LHCN-M2 (cell line): ENCODE measurements around the gene POC1A. TPM values are rescaled to one million over a fixed set of nuclear protein-coding genes. Genes with fewer than 3 reads are reported as not detected.

Source experiments
- DNase-seq: peaks from one replicate; pipeline ENCODE4 v3.0.0-alpha.2; 2012; ENCODE audit warnings: low read depth
- polyA plus RNA-seq: library from polyadenylated mRNA; unstranded; fragments of >200 nt; gene quantifications from one replicate; pipeline ENCODE4 v1.2.1, GENCODE V29; 2012; ENCODE audit warnings: missing spikeins
- total RNA-seq: library from RNA; depleted of rRNA; stranded (reverse); fragments of >200 nt; gene quantifications from 2 replicates; pipeline ENCODE4 v1.2.3, GENCODE V29; 2014; rRNA removed

Gene POC1A
- 18.9 and 19.1 TPM in 2 replicates for total RNA-seq
- polyA plus RNA-seq = 21.2 TPM

DNA sequence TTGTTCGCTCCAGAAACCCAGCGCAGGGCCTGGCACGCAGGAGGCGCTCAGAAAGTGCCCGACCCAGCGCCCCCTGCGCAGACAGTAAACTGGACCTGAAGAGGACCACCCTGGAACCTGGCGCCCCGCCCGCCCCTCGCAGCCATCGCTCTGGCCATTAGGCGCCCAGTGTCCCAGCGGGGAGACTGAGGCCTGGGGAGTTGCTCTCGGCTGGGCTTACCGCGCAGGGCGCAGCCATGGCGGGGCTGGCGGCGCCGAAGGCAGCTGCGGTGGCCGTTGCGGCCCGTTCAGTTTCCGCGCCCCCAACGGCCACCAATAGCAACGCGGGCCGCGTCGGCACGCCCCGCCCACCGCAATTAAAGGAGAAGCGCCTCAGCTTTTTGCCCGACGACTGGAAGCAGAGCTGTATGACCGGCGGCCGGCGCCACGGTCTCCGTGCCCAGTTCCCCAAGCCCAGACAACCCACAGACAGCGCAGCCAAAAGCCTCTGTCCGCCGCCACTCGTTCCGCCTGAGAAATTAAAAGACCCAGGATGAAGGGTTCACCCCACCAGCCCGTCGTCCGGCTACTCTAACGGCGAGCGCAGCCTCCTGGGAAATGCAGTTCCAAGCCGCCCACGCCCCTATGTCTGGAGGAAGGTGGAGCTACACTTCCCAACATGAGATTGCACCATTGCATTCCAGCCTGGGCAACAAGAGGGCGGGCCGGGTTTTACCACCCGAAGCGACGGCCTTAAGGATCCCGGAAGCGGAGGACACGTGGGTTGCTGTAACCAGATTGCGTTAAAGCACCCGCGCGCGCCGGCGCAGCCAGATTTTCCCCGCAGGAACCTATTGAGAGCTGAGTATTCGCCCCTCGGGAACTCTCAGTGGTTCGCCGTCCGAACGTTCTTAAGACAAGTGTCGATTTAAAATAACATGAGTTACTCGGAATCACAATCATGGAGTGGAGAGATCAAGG is at the start of gene POC1A:
POC1A (minus strand) TSS at position 289 of the 960 bp plus-strand sequence; CDS start at position 238, 51 bp downstream.
- DNase-seq = peak; percentile 97

DNA sequence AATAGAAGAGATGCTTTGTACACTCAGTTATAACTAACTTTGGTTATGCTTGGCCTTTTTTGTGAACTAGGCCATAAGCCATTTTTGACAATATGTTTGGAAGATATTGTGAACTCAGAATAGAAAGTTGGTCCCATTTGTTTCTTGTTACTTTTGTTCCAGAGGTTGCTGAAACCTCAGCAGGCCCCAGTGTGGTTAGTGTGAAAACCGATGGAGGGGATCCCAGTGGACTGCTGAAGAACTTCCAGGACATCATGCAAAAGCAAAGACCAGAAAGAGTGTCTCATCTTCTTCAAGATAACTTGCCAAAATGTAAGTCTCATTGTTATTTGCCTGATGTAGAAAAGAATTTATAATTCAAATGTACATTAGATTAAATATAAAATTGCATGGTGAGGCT is 49.5 kb upstream of the POC1A start:
- no peak for DNase-seq

DNA sequence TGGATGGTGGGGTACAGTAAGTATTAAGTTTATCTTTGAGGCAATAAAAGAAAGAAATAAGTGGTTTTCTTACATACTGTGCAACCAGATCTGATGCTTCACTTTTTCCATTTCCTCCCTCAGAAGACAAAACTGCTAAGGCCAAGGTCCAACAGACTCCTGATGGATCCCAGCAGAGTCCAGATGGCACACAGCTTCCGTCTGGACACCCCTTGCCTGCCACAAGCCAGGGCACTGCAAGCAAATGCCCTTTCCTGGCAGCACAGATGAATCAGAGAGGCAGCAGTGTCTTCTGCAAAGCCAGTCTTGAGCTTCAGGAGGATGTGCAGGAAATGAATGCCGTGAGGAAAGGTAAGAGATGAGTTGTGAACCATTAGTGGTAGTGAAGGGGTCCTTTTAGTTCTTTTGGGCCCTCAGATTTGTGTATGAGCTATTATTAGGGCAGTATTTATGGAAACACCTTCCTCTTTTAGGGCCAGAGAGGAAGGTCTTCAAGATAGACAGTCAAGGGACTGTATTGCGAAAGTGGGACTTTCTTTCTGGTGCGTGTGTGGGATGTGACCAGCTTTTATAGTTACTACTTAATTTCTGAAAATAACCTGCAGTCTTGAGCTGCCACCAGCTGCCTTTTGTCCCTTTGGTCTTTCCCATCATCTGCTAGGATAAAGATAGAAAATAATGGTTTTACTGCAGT is 48.3 kb upstream of the POC1A start:
- no peak for DNase-seq

- DNase-seq = no peak
Observed at GRCh38 chr3:52200981-52201679, 46.9 kb upstream of the POC1A start.

DNA sequence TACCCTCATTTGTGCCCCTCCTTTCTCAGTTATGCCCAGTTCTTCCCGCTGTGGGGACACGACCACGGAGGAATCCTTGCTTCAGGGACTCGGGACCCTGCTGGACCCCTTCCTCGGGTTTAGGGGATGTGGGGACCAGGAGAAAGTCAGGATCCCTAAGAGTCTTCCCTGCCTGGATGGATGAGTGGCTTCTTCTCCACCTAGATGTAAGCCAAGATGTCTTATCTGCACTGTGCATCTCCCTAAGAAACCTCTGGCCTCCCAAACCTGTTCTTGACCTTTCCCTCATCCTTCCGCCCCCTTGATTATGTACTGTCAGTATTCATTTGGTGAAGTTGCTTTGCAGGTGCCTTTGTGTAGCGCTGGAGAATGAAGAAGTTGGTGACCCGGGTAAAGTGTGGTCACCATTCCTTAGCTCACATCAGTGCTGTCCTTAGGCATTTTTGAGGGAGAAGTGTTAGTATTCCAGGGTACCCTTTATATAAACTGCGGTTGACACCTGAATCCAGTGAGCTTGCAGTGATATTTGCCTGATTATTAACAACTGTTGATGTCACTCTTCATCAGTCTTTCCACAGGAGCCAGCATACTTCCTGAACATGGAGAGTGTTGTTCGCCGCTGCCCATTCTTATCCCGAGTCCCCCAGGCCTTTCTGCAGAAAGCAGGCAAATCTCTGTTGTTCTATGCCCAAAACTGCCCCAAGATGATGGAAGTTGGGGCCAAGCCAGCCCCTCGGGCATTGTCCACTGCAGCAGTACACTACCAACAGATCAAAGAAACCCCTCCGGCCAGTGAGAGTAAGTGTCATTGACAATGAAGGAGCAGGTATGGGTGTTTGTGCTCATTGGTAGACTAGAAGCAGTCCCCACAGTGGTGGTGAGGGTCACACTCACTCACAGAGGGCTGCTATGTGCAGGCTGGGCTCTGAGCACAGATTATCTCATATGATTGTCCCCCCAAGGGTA is 44.7 kb upstream of the POC1A start:
- DNase-seq = no peak

GRCh38 chr3:52197842-52198625 is 43.8 kb upstream of the POC1A start, which contains the start of gene ALAS1:
ALAS1 (plus strand) TSS chr3:52198160; CDS start chr3:52199242, 1,082 bp downstream.
- DNase-seq = peak; percentile 81

GRCh38 chr3:52197499-52197841 is 43.2 kb upstream of the POC1A start:
- no peak for DNase-seq

GRCh38 chr3:52196977-52197376 is 42.8 kb upstream of the POC1A start:
- DNase-seq = no peak

GRCh38 chr3:52195823-52196331 is 41.7 kb upstream of the POC1A start:
- DNase-seq = peak; percentile 47

GRCh38 chr3:52195291-52195597 is 41.0 kb upstream of the POC1A start:
- DNase-seq = no peak

DNA sequence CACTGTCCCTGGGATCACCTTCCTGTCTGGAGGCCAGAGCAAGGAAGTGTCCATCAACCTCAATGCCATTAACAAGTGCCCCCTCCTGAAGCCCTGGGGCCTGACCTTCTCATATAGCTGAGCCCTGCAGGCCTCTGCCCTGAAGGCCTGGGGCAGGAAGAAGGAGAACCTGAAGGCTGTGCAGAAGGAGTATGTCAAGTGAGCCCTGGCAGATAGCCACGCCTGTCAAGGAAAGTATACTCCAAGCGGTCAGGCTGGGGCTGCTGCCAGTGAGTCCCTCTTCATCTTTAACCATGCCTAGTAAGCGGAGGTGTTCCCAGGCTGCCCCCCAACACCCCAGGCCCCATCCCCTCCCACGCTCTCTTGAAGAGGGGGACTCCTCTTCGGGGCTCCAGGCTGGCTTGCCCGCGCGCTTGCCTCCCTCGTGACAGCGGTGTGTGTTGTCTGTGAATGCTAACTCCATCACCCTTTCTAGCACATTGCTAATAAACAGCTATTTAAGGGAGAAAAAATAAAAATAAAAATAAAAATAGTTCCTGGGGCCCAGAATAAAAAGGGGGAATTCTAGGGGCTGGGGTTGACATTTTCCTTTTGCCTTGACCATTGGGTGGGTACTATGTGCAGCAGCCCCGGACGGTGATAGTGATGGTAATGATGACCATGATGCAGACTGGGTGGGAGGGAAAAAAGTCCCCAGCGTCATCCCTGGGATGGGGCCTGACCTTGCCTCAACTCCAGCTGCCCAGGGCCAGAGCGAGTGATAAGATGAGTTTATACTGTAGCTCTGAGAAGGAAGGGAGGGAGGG is 40.5 kb upstream of the POC1A start:
- DNase-seq = no peak

GRCh38 chr3:52193065-52193464 is 38.8 kb upstream of the POC1A start:
- DNase-seq = peak; percentile 88

GRCh38 chr3:52191663-52192062 is 37.4 kb upstream of the POC1A start:
- no peak for DNase-seq

DNA sequence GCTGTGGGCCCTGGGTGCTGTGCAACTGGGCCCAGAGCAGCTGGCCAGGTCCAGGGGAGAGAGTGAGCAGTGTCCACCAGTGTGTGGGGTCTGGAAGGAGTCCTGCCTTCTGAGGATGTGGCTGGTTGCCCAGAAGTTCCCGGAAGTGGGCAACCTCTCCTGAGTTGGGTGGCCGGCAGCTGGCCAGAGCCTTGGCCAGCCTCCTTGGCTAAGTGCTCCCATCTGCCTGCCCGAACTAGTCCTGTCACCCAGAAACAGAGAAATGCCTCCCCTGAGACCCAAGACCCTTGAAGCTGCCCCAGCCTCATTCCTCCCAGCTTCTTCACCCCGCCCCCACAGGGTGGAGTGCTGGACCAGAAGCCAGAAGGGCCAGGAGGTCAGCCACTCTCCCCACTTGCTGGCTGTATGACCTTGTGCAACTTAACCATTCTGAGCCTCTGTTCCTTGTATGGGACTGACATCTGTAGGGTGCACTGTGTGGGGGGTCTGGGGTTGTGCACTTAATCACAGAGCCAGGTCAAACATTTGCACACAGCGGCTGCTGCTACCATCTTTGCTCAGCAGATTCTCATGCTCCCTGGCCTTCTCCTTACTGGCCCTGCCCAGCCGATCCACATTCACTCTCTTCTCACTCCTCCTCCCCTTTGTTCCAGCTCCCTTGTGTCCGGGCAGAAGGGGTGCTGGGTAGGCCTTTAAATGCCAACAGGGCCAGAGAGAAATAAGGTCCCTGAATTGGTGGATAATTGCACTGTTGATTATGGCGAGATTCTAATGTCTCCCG is 36.3 kb upstream of the POC1A start:
- peak; percentile 78 for DNase-seq

- no peak for DNase-seq
Observed at GRCh38 chr3:52188556-52188955, 34.3 kb upstream of the POC1A start.

GRCh38 chr3:52186729-52187128 is 32.5 kb upstream of the POC1A start:
- DNase-seq = no peak

- DNase-seq = no peak
Observed at GRCh38 chr3:52185837-52186236, 31.6 kb upstream of the POC1A start.

DNA sequence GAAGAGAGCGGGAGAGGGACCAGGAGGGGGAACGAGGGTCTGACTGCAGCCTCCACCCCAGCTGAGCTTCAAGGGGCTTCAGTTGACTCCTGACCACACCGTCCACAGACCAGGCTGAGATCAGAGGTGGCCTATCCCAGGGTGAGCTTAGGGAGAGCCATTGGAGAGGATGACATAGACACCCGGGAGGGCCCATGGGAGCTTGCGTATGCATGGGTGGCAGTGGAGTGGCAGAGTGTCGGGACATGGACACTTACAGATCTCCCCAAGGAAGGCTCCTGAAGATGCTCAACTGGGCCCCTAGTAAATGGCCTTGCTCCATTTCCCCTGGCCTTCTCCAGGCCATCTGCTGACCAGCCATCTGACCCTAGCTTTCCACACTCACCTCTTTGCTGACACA is 31.1 kb upstream of the POC1A start:
- no peak for DNase-seq
